ENCODE results near the gene NR0B2.

The NR0B2 gene

GRCh38 chr1:26913754-26914619 is at the start of gene NR0B2:
Gene NR0B2, minus strand, starts transcription at chr1:26913975. Its CDS starts 35 bp downstream, at chr1:26913940.
- no peak within 1 kb of the TSS for H3K4me3 ChIP-seq (ENCODE audit: low read length)
- no peak for TF ChIP-seq CTCF (conservative IDR thresholded peaks at IDR 0.05; ENCODE audit: low read length)
- DNase-seq (ENCODE audit: low read depth): no peak

GRCh38 chr1:26961826-26962225 is 48.1 kb upstream of the NR0B2 start:
- TF ChIP-seq CTCF (conservative IDR thresholded peaks at IDR 0.05; ENCODE audit: low read length): no peak
- peak; percentile 97 for DNase-seq (ENCODE audit: low read depth)

GRCh38 chr1:26960625-26960966 is 46.8 kb upstream of the NR0B2 start:
- no peak overlapping the region for H3K4me3 ChIP-seq (ENCODE audit: low read length)
- DNase-seq (ENCODE audit: low read depth): no peak
- TF ChIP-seq CTCF (conservative IDR thresholded peaks at IDR 0.05; ENCODE audit: low read length): no peak

More at GRCh38 chr1:26961826-26962225, 48.1 kb upstream of the NR0B2 start:
- no peak overlapping the region for H3K4me3 ChIP-seq (ENCODE audit: low read length)

GRCh38 chr1:26959722-26960624 is 46.2 kb upstream of the NR0B2 start, which contains the start of gene KDF1:
Gene KDF1, minus strand, starts transcription at chr1:26960468. Its CDS starts 8,088 bp downstream, at chr1:26952380.
- no peak within 1 kb of the TSS for H3K4me3 ChIP-seq (ENCODE audit: low read length)
- no peak for DNase-seq (ENCODE audit: low read depth)

GRCh38 chr1:26959270-26959669 is 45.5 kb upstream of the NR0B2 start:
- TF ChIP-seq CTCF (conservative IDR thresholded peaks at IDR 0.05; ENCODE audit: low read length): no peak
- no peak overlapping the region for H3K4me3 ChIP-seq (ENCODE audit: low read length)
- DNase-seq (ENCODE audit: low read depth): no peak

More at GRCh38 chr1:26959722-26960624, 46.2 kb upstream of the NR0B2 start, which contains the start of gene KDF1:
- TF ChIP-seq CTCF (conservative IDR thresholded peaks at IDR 0.05; ENCODE audit: low read length): no peak

- no peak for DNase-seq (ENCODE audit: low read depth)
- H3K4me3 ChIP-seq (ENCODE audit: low read length): no peak overlapping the region
- TF ChIP-seq CTCF (conservative IDR thresholded peaks at IDR 0.05; ENCODE audit: low read length): no peak
Observed at GRCh38 chr1:26957306-26957705, 43.5 kb upstream of the NR0B2 start.
